ENCODE data around the gene APOBEC4. TPM values are rescaled to one million over a fixed set of nuclear protein-coding genes. Genes with fewer than 3 reads are reported as not detected.
A peak's percentile ranks its signal among the peaks of the same experiment; 100 is the strongest.

Gene APOBEC4
- polyA plus RNA-seq, 1 experiment: not detected

DNA sequence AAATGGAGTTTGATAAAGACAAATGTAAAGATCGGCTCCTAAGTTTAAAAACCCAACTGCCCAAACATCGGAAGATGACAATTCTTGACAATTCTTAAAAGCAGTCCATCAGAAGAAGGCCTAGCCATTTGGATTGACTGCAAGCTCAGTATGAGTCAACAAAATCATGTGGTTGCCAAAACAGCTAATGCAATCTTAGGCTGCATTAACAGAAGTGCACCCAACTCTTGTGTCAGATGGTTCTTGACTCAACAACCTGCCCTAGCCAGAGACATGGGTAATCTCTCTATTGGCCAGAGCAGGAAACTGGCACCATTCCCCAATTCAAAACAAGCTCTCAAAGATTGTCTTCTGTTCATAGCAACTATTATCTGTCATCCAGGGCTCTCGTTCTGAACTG is 53.0 kb downstream of the APOBEC4 start:
- Histone ChIP-seq H3K27me3 (ENCODE audit: control insufficient read depth, insufficient read depth, low read length) (no peaks in the 10 kb centered on the region), H3K4me3 (ENCODE audit: low read depth, low read length) (no peak overlapping the region), H3K27ac (ENCODE audit: low read depth, low read length) (no peak overlapping the region), H3K9me3 (ENCODE audit: control insufficient read depth, insufficient read depth, low read length) (no peaks in the 10 kb centered on the region)
- POLR2A ChIA-PET: no interaction called here
- CTCF ChIA-PET: interaction anchor here (1.8 kb wide), 1 partner anchor 10 kb away, joined by 9 read pairs; no protein-coding TSS in a partner anchor
- TF ChIP-seq, protein P1, sequence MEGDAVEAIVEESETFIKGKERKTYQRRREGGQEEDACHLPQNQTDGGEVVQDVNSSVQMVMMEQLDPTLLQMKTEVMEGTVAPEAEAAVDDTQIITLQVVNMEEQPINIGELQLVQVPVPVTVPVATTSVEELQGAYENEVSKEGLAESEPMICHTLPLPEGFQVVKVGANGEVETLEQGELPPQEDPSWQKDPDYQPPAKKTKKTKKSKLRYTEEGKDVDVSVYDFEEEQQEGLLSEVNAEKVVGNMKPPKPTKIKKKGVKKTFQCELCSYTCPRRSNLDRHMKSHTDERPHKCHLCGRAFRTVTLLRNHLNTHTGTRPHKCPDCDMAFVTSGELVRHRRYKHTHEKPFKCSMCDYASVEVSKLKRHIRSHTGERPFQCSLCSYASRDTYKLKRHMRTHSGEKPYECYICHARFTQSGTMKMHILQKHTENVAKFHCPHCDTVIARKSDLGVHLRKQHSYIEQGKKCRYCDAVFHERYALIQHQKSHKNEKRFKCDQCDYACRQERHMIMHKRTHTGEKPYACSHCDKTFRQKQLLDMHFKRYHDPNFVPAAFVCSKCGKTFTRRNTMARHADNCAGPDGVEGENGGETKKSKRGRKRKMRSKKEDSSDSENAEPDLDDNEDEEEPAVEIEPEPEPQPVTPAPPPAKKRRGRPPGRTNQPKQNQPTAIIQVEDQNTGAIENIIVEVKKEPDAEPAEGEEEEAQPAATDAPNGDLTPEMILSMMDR (IDR thresholded peaks at IDR 0.05; ENCODE audit: low read depth, low read length): no peak
- DNase-seq (ENCODE audit: low read depth, low spot score): peak; percentile 61

DNA sequence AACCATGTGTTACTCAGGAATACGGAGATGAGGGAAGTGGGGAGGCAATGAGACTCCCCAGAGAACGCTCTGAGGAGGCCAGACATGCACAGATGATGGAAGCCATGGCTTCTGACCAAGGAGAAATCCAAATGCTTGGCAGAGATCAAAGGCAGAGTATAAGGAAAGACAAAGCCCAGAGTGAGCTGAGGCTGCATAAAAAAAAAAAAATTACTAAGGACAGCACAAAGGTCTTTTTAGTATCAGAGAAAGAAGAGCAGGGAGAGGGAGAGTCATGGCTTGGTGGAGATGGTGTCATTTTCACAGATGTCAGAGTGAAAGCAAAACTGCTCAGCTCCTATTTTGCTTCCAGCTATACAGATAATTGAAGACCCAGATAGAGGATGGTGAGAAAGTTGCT is 54.7 kb downstream of the APOBEC4 start:
- H3K4me3 ChIP-seq (ENCODE audit: low read depth, low read length): no peak overlapping the region
- POLR2A ChIA-PET: no interaction called here
- no peak overlapping the region for H3K27ac ChIP-seq (ENCODE audit: low read depth, low read length)
- no peak for DNase-seq (ENCODE audit: low read depth, low spot score)
- no peaks in the 10 kb centered on the region for H3K27me3 ChIP-seq (ENCODE audit: control insufficient read depth, insufficient read depth, low read length)
- no peaks in the 10 kb centered on the region for H3K9me3 ChIP-seq (ENCODE audit: control insufficient read depth, insufficient read depth, low read length)
- CTCF ChIA-PET: interaction anchor here (0.8 to 2.4 kb wide), 4 partner anchors 11 to 364 kb away, joined by 3 to 10 read pairs (median 4); no protein-coding TSS in a partner anchor
- TF ChIP-seq, protein P1 (IDR thresholded peaks at IDR 0.05; ENCODE audit: low read depth, low read length): no peak

DNA sequence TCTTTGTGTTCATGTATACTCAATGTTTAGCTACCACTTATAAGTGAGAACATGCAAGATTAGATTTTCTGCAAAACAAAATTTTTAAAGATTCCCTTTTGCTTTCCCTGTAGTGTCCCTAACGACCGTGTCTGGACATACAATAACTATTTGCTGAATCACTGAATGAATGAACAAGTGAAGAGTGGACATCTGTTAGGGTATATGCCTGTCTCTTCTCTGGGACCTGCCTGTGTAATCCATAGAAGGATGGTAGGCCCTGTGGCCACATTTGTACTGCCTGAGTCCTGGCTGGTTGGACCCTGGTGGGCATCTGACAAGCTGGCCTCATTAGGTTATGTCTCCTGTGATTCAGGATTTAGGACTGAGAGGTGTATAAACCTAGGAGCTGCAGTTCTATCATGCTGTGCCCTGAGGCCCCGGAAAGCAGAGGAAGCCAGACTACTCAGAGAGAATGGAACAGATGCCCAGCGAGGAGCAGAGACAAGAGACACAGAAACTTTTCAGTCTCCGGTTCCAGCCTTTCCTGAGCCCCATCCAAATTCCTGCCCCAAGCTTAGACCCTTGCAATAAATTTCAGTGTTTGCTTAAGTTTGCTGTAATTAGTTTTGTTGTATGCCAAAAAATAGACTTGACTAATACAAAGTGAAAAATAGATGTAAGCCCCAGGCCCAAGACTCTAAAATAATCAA is 55.3 kb downstream of the APOBEC4 start:
- Histone ChIP-seq H3K27me3 (ENCODE audit: control insufficient read depth, insufficient read depth, low read length) (no peaks in the 10 kb centered on the region), H3K4me3 (ENCODE audit: low read depth, low read length) (no peak overlapping the region), H3K9me3 (ENCODE audit: control insufficient read depth, insufficient read depth, low read length) (no peaks in the 10 kb centered on the region), H3K27ac (ENCODE audit: low read depth, low read length) (no peak overlapping the region)
- ChIA-PET POLR2A (no interaction called here), CTCF (interaction anchor here (0.8 to 2.4 kb wide), 2 partner anchors 12 to 58 kb away, joined by 3 to 10 read pairs; no protein-coding TSS in a partner anchor)
- DNase-seq (ENCODE audit: low read depth, low spot score): no peak
- TF ChIP-seq, protein P1 (IDR thresholded peaks at IDR 0.05; ENCODE audit: low read depth, low read length): no peak

- Histone ChIP-seq H3K27ac (ENCODE audit: low read depth, low read length) (no peak overlapping the region), H3K27me3 (ENCODE audit: control insufficient read depth, insufficient read depth, low read length) (no peaks in the 10 kb centered on the region), H3K4me3 (ENCODE audit: low read depth, low read length) (no peak overlapping the region), H3K9me3 (ENCODE audit: control insufficient read depth, insufficient read depth, low read length) (no peaks in the 10 kb centered on the region)
- ChIA-PET CTCF (no interaction called here), POLR2A (no interaction called here)
- TF ChIP-seq, protein P1 (IDR thresholded peaks at IDR 0.05; ENCODE audit: low read depth, low read length): no peak
- no peak for DNase-seq (ENCODE audit: low read depth, low spot score)
Observed at GRCh38 chr1:183596500-183596899, 56.6 kb downstream of the APOBEC4 start.

Other genes with a start within 250 kb of the APOBEC4 start
- 0.16 and 0.19 TPM in 2 replicates for gene NMNAT2, start 234.9 kb downstream of the APOBEC4 start, polyA plus RNA-seq (2011; rRNA removed)
- gene SMG7, start 180.8 kb downstream of the APOBEC4 start, polyA plus RNA-seq (2011; rRNA removed): 30.3 and 35.1 TPM in 2 replicates
- gene NCF2, start 62.9 kb downstream of the APOBEC4 start, polyA plus RNA-seq (2011; rRNA removed): 0.43 and 0.47 TPM in 2 replicates
- 251 and 293 TPM in 2 replicates for gene ARPC5, start 17.5 kb downstream of the APOBEC4 start, polyA plus RNA-seq (2011; rRNA removed)
- gene RGL1, start 151.8 kb upstream of the APOBEC4 start, polyA plus RNA-seq (2011; rRNA removed): 10.1 and 11.1 TPM in 2 replicates